ENCODE measurements around the gene ZNF563.
A peak's percentile ranks its signal among the peaks of the same experiment; 100 is the strongest.
"Not testable (repeated sequence)": the region's sequence is repeated elsewhere in the genome, so short reads cannot be mapped to it uniquely, and the experiment has no call there.

The ZNF563 gene

GRCh38 chr19:12333162-12334159 lies at the start of gene ZNF563:
ZNF563 (minus strand) TSS chr19:12333633; CDS start chr19:12333482, 151 bp downstream.
- peak; percentile 85 for DNase-seq

GRCh38 chr19:12380444-12380737 lies 47.0 kb upstream of the ZNF563 start:
- no peak for DNase-seq

GRCh38 chr19:12379732-12380443 lies 46.5 kb upstream of the ZNF563 start:
- no peak for DNase-seq

- no peak for DNase-seq
Observed at GRCh38 chr19:12374026-12374425, 40.6 kb upstream of the ZNF563 start.

GRCh38 chr19:12365236-12366162 lies 32.1 kb upstream of the ZNF563 start, which contains the start of gene ZNF442:
ZNF442 (minus strand) TSS chr19:12365683; CDS start chr19:12363631, 2,052 bp downstream.
- peak; percentile 81 for DNase-seq

GRCh38 chr19:12364391-12365235 lies 31.2 kb upstream of the ZNF563 start:
- DNase-seq, result no peak

GRCh38 chr19:12362236-12362635 lies 28.8 kb upstream of the ZNF563 start:
- DNase-seq, result not testable (repeated sequence)

- no peak for DNase-seq
Observed at GRCh38 chr19:12353375-12353774, 19.9 kb upstream of the ZNF563 start.

- DNase-seq, result no peak
Observed at GRCh38 chr19:12350890-12351197, 17.4 kb upstream of the ZNF563 start.

- DNase-seq, result no peak
Observed at GRCh38 chr19:12350185-12350889, 16.9 kb upstream of the ZNF563 start.

- DNase-seq, result no peak
Observed at GRCh38 chr19:12346896-12347295, 13.5 kb upstream of the ZNF563 start.

- no peak for DNase-seq
Observed at GRCh38 chr19:12345197-12345596, 11.8 kb upstream of the ZNF563 start.

- DNase-seq, result no peak
Observed at GRCh38 chr19:12331211-12331941, 2.1 kb downstream of the ZNF563 start.

GRCh38 chr19:12330340-12330739 lies 3.1 kb downstream of the ZNF563 start:
- no peak for DNase-seq

- DNase-seq, result no peak
Observed at GRCh38 chr19:12325690-12326089, 7.7 kb downstream of the ZNF563 start.

GRCh38 chr19:12318782-12319413 lies 14.5 kb downstream of the ZNF563 start:
- no peak for DNase-seq

GRCh38 chr19:12314553-12314952 lies 18.9 kb downstream of the ZNF563 start:
- DNase-seq, result no peak

- not testable (repeated sequence) for DNase-seq
Observed at GRCh38 chr19:12308891-12309290, 24.5 kb downstream of the ZNF563 start.

GRCh38 chr19:12295191-12295590 lies 38.2 kb downstream of the ZNF563 start:
- no peak for DNase-seq
